Astrocyte (in vitro differentiated cells and primary cell): ENCODE data around the gene PDE3A.

Source experiments
- CTCF ChIP-seq: IDR thresholded peaks from 2 replicates; pipeline ENCODE4 v1.5.1; 2011; ENCODE audit warnings: low read depth, mild to moderate bottlenecking, inconsistent platforms, low read length, moderate library complexity; ENCODE audit not compliant: insufficient read depth
- EZH2 ChIP-seq: IDR thresholded peaks from 2 replicates; pipeline ENCODE4 v1.6.1; 2012; ENCODE audit warnings: mild to moderate bottlenecking, low read length, inconsistent platforms; ENCODE audit not compliant: insufficient read depth

- TF ChIP-seq CTCF (peak; percentile 54), EZH2 (no peak)
Observed at GRCh38 chr12:20376984-20377383, 8.6 kb downstream of the PDE3A start.
